Subcutaneous adipose tissue (tissue), 4 donors: ENCODE measurements around the gene TIPIN. TPM values are rescaled to one million over a fixed set of nuclear protein-coding genes. Genes with fewer than 3 reads are reported as not detected.

Source experiments
- total RNA-seq, 4 donors: library from RNA; depleted of rRNA; stranded (reverse); fragments of >200 nt; gene quantifications; one replicate each; pipeline ENCODE4 v1.1.0, GENCODE V29; 2016
- TF ChIP-seq, protein P1 (sequence below): fragments of 450-650 bp; IDR thresholded peaks from one replicate; pipeline ENCODE4 v1.5.1; 2016; ENCODE audit warnings: low read depth, mild to moderate bottlenecking, control low read depth, antibody characterized with exemption, moderate library complexity

The TIPIN gene
- total RNA-seq, 4 donors from 2014 or later, result 2.2 to 11.6 (median 7.1) TPM

DNA sequence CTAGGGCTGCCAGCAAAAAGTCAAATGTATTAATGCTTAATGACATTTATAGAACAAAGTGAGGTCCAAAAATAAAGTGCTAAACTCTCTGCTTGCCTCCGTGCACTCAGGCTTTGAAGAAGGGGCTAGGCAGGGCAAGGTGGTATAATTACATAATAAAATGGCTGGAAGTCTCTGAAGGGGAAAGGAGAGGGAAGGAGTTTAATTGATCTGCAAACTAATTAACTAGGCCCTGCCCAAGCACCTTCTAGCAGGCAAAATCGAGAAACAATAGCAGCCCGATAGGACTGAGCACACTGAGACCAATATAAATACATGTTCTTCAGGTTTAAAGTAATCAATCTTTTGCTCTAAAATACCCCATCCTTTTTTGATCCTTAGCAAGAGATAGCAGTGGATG lies 50.1 kb downstream of the TIPIN start:
- TF ChIP-seq, protein P1, sequence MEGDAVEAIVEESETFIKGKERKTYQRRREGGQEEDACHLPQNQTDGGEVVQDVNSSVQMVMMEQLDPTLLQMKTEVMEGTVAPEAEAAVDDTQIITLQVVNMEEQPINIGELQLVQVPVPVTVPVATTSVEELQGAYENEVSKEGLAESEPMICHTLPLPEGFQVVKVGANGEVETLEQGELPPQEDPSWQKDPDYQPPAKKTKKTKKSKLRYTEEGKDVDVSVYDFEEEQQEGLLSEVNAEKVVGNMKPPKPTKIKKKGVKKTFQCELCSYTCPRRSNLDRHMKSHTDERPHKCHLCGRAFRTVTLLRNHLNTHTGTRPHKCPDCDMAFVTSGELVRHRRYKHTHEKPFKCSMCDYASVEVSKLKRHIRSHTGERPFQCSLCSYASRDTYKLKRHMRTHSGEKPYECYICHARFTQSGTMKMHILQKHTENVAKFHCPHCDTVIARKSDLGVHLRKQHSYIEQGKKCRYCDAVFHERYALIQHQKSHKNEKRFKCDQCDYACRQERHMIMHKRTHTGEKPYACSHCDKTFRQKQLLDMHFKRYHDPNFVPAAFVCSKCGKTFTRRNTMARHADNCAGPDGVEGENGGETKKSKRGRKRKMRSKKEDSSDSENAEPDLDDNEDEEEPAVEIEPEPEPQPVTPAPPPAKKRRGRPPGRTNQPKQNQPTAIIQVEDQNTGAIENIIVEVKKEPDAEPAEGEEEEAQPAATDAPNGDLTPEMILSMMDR, result no peak

DNA sequence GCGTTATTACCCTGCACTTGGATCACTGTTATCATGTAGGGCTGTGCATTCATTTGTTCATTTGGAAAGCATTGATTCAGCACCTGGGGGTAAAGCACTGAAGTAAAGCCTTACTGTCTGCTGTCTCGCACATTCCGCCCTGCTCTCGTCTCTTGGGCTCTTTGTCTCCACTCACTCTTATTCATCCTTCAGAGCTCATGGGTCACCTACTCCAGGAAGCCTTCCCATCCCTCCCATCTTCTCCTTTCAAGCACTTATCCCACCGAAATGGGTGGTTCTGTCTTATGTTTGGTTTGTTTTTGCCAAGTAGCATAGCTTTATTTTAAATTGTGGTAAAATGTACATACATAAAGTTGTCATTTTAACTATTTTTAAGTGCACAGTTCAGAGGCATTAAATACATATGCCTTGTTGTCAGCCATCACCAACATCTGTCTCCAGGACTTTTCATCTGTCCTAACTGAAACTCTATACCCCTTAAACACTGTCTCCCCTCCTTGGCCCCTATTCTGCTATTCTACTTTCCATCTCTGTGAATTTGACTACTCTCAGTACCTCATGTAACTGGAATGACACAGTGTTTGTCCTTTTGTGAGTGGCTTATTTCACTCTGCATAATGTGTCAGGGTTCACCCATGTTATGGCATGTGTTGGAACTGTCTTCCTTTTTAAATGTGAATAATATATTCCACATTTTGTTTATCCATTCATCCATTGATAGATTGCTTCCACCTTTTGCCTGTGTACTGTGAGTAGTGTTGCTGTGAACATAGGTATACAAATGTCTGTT lies 53.8 kb downstream of the TIPIN start:
- TF ChIP-seq, protein P1, result no peak

DNA sequence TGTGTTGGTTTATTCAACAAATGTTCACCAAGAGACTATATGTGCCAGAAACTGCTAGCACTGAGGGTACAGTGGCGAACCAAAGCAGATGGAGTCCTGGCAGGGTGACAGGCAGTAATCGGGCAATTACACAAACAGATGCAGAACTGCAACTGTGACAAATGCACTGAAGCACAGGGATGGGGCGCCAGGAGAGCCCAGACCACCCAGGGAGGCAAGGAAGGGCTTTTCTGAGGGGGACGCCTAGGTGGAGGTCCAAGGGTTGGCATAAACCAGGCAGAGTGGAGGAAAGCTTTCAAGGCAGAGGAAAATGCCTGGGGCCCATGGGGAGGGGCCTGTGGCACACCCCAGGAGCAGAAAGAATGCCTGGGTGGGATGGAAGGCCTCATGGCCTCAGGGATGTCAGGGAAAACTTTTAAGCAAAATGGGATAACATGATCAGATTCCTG lies 57.7 kb downstream of the TIPIN start:
- TF ChIP-seq, protein P1, result no peak

DNA sequence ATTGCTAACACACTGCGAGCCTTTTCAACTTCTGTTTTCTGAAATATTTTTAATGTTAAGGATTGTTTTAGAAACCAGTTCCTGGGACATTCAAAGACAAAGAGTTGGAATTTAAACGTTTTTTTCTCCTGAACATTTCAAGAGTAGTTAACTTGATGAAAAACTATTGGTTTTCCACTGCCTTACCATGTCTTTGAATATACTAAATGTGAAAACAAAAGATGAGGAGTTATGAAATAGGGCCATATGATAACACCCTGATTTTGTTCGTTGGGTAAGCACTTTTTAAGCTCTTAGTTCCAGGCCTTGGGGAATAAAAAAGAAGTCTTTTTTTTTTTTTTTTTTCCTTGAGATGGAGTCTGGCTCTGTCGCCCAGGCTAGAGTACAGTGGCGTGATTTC lies 60.3 kb downstream of the TIPIN start:
- TF ChIP-seq, protein P1, result no peak

DNA sequence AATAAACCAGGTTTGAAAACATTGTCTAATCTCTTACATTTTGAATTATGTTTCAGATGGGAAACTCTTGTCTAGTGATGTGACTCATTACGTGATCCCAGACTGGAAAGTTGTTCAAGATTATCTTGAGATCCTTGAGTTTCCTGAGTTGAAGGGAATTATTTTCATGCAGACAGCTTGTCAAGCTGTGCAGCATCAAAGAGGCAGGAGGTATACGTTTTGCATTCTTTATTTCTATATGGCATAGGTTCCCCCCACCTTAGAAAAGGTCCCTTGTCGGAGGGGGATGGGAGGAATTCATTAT lies 61.6 kb downstream of the TIPIN start:
- TF ChIP-seq, protein P1, result no peak

DNA sequence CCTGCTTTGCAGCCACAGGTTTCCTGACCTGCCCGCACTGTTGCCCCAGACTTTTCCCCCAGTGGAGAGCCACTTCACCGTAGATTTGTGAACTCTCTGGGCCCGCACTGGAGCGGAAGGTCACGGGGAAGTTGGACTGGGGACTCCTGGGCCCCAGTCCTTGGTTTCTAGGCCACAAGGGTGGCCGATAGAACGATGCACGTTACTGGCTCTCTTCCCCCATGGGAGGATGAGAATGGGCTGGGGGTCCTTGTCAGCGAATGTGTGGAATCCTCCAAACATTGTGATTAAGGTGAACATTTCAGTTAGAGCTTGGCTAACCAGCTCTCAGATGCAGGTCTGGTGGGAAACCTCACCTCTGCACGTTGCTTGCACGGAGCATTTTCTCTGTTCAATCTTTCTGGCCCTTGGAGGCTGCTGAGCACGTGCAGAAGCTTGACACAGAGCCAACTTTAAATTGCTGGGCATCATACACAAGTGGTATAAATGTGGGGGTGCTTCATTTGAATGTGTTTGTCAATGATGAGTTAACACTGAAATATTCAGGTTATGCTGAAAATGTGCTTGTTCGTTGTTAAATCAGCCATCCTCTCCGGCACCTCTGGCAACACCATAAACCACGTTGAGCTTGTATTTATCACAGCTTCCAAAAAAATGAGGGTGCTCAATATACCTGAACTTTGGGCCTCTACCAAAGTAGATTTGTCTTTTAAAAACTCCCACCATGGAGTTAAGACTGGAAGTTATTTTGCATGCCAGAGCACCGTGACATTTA lies 62.1 kb downstream of the TIPIN start:
- TF ChIP-seq, protein P1, result no peak

DNA sequence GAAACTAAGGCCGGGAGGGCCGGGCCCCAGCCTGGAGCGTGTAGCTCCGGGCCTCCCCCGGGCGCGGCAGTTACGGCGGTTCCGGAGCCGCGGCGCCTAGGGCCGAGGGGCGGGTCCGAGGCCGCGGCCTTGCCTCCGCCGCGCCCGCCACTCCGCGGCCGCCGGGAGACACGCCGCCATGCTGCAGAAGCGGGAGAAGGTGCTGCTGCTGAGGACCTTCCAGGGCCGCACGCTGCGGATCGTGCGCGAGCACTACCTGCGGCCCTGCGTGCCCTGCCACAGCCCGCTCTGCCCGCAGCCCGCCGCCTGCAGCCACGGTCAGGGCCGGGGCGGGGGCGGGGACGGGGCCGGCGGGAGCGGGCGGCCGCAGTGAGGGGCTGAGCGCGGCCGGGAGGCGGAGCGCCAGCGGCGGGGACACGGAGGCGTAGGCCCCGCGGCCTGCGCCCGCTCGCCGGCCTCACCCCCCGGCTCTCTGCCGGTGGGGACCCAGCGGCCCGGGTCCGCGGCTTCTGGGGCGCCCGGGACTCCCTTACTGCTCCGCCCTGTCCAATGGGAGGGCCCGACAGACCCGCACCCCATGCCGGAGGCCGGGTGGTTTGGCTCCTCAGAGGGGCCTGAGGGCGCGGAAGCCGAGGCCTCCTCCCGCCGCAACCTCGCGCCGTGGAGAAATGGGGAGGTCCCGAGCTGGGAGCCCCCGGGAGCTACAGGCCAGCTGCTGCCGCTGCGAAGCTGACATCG lies 62.9 kb downstream of the TIPIN start, which contains the start of gene DIS3L:
TSS of gene DIS3L (plus strand) at position 150 of the 738 bp plus-strand sequence. CDS start at position 179, 29 bp downstream.
- TF ChIP-seq, protein P1, result no peak
